Measurements from ENCODE around the gene COPS8.

DNA sequence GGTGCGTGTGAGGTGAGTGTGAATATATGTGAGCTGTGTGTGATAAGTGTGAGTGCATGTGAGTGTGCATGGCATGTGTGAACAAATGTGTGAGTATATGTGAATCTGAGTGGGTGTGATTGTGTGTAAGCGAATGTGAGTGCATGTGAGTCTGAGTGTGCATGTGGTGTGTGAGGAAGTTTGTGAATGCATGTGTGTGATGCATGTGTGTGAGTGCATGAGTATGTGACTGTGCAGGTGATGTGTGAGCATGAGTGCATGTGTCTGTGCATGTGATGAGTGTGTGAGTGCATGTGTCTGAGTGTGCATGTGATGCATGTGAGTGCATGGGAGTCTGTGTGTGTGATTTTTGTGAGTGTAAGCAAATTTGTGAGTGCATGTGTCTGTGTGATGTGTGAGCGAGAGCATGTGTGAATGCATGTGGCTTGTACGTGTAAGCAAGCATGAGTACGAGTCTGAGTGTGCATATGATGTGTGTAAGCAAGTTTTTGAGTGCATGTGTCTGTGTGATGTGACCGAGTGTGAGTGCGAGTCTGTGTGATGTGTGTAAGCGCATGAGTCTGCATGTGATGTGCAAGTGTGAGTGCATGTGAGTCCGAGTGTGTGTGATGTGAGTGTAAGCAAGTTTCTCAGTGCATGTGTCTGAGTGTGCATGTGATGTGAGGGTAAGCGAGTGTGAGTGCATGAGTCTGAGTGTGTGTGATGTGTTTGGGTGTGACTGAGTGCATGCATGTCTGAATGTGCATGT is 43.3 kb downstream of the COPS8 start:
- TF ChIP-seq, protein P1, sequence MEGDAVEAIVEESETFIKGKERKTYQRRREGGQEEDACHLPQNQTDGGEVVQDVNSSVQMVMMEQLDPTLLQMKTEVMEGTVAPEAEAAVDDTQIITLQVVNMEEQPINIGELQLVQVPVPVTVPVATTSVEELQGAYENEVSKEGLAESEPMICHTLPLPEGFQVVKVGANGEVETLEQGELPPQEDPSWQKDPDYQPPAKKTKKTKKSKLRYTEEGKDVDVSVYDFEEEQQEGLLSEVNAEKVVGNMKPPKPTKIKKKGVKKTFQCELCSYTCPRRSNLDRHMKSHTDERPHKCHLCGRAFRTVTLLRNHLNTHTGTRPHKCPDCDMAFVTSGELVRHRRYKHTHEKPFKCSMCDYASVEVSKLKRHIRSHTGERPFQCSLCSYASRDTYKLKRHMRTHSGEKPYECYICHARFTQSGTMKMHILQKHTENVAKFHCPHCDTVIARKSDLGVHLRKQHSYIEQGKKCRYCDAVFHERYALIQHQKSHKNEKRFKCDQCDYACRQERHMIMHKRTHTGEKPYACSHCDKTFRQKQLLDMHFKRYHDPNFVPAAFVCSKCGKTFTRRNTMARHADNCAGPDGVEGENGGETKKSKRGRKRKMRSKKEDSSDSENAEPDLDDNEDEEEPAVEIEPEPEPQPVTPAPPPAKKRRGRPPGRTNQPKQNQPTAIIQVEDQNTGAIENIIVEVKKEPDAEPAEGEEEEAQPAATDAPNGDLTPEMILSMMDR (IDR thresholded peaks at IDR 0.05; ENCODE audit: extremely low read depth in 1 of 2, insufficient read depth in 1 of 2, low read depth in 1 of 2, low read length in 2 of 2): no peak
- TF ChIP-seq, protein P2, sequence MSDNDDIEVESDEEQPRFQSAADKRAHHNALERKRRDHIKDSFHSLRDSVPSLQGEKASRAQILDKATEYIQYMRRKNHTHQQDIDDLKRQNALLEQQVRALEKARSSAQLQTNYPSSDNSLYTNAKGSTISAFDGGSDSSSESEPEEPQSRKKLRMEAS (IDR thresholded peaks at IDR 0.05; ENCODE audit: insufficient read depth, insufficient read length): no peak
- TF ChIP-seq POLR2AphosphoS5 (IDR thresholded peaks at IDR 0.05; ENCODE audit: insufficient read depth, low read depth, low read length): no peak
- TF ChIP-seq POLR2A (IDR thresholded peaks at IDR 0.05; ENCODE audit: low read depth, low read length): no peak
- no peak for TF ChIP-seq JUN (IDR thresholded peaks at IDR 0.05; ENCODE audit: borderline replicate concordance, insufficient read depth, insufficient read length, low read depth)
- TF ChIP-seq EZH2 (IDR thresholded peaks at IDR 0.05; ENCODE audit: borderline replicate concordance, low read depth, low read length, severe bottlenecking): no peak
- TF ChIP-seq FOS (IDR thresholded peaks at IDR 0.05; ENCODE audit: borderline replicate concordance, insufficient read depth, low read length): no peak
- no peak for TF ChIP-seq MYC (IDR thresholded peaks at IDR 0.05; ENCODE audit: low read depth, low read length)
- TF ChIP-seq GATA2 (IDR thresholded peaks at IDR 0.05; ENCODE audit: insufficient read depth, insufficient read length, low read depth, low read length): no peak
